ENCODE results near the gene SCP2.
"Not testable (repeated sequence)": the region's sequence is repeated elsewhere in the genome, so short reads cannot be mapped to it uniquely, and the experiment has no call there.

The SCP2 gene

GRCh38 chr1:52944566-52944965 lies 17.5 kb downstream of the SCP2 start:
- H4K20me1 ChIP-seq (ENCODE audit: low read depth, low read length), result no peaks in the 10 kb centered on the region
- no peaks in the 10 kb centered on the region for H3K9me3 ChIP-seq (ENCODE audit: insufficient read depth, low read length)
- H3K9me2 ChIP-seq (replicated peaks; ENCODE audit: insufficient read depth, low read length), result no peaks in the 10 kb centered on the region
- H3K4me3 ChIP-seq (ENCODE audit: insufficient read depth, low read length, poor library complexity, severe bottlenecking), result no peak overlapping the region
- H3K36me3 ChIP-seq (ENCODE audit: low read length), result no peaks in the 10 kb centered on the region
- H3K79me2 ChIP-seq (ENCODE audit: insufficient read depth, low read length), result no peaks in the 10 kb centered on the region
- no peak overlapping the region for H3K9ac ChIP-seq (ENCODE audit: low read length)
- H3K4me2 ChIP-seq (ENCODE audit: low read depth, low read length, poor library complexity, severe bottlenecking), result no peak overlapping the region
- no peaks in the 10 kb centered on the region for H3F3A ChIP-seq (ENCODE audit: insufficient read depth)
- no peaks in the 10 kb centered on the region for H3K27me3 ChIP-seq (ENCODE audit: low read length)
- TF ChIP-seq EZH2phosphoT487 (conservative IDR thresholded peaks at IDR 0.05; ENCODE audit: low read length) (no peak), CTCF (IDR thresholded peaks at IDR 0.05; ENCODE audit: insufficient read depth, low read length, poor library complexity, severe bottlenecking) (no peak)
- H3K27ac ChIP-seq (ENCODE audit: low read depth, low read length), result no peak overlapping the region
- no peak overlapping the region for H2AFZ ChIP-seq (ENCODE audit: low read depth, low read length, severe bottlenecking)

GRCh38 chr1:52947490-52947889 lies 20.4 kb downstream of the SCP2 start:
- Histone ChIP-seq H3K9ac (ENCODE audit: low read length) (no peak overlapping the region), H3K36me3 (ENCODE audit: low read length) (no peaks in the 10 kb centered on the region), H3K4me3 (ENCODE audit: insufficient read depth, low read length, poor library complexity, severe bottlenecking) (no peak overlapping the region), H3K27ac (ENCODE audit: low read depth, low read length) (no peak overlapping the region), H3F3A (ENCODE audit: insufficient read depth) (no peaks in the 10 kb centered on the region), H4K20me1 (ENCODE audit: low read depth, low read length) (no peaks in the 10 kb centered on the region), H3K79me2 (ENCODE audit: insufficient read depth, low read length) (no peaks in the 10 kb centered on the region), H3K9me3 (ENCODE audit: insufficient read depth, low read length) (no peaks in the 10 kb centered on the region), H3K9me2 (replicated peaks; ENCODE audit: insufficient read depth, low read length) (no peaks in the 10 kb centered on the region), H3K27me3 (ENCODE audit: low read length) (no peaks in the 10 kb centered on the region), H2AFZ (ENCODE audit: low read depth, low read length, severe bottlenecking) (no peak overlapping the region), H3K4me2 (ENCODE audit: low read depth, low read length, poor library complexity, severe bottlenecking) (no peak overlapping the region)
- TF ChIP-seq CTCF (IDR thresholded peaks at IDR 0.05; ENCODE audit: insufficient read depth, low read length, poor library complexity, severe bottlenecking), result no peak
- no peak for TF ChIP-seq EZH2phosphoT487 (conservative IDR thresholded peaks at IDR 0.05; ENCODE audit: low read length)

- H3K4me3 ChIP-seq (ENCODE audit: insufficient read depth, low read length, poor library complexity, severe bottlenecking); H3K9ac ChIP-seq (ENCODE audit: low read length); H3K79me2 ChIP-seq (ENCODE audit: insufficient read depth, low read length); H4K20me1 ChIP-seq (ENCODE audit: low read depth, low read length); H3K9me3 ChIP-seq (ENCODE audit: insufficient read depth, low read length); H3F3A ChIP-seq (ENCODE audit: insufficient read depth); H3K27me3 ChIP-seq (ENCODE audit: low read length); H3K27ac ChIP-seq (ENCODE audit: low read depth, low read length); H3K9me2 ChIP-seq (replicated peaks; ENCODE audit: insufficient read depth, low read length); H3K36me3 ChIP-seq (ENCODE audit: low read length); H3K4me2 ChIP-seq (ENCODE audit: low read depth, low read length, poor library complexity, severe bottlenecking); H2AFZ ChIP-seq (ENCODE audit: low read depth, low read length, severe bottlenecking): not testable (repeated sequence)
Measured at GRCh38 chr1:52949602-52950001, 22.5 kb downstream of the SCP2 start.

- no peak overlapping the region for H3K9ac ChIP-seq (ENCODE audit: low read length)
- H3F3A ChIP-seq (ENCODE audit: insufficient read depth), result no peaks in the 10 kb centered on the region
- no peak overlapping the region for H3K4me2 ChIP-seq (ENCODE audit: low read depth, low read length, poor library complexity, severe bottlenecking)
- no peaks in the 10 kb centered on the region for H3K79me2 ChIP-seq (ENCODE audit: insufficient read depth, low read length)
- H3K4me3 ChIP-seq (ENCODE audit: insufficient read depth, low read length, poor library complexity, severe bottlenecking), result no peak overlapping the region
- no peak overlapping the region for H2AFZ ChIP-seq (ENCODE audit: low read depth, low read length, severe bottlenecking)
- H3K36me3 ChIP-seq (ENCODE audit: low read length), result no peaks in the 10 kb centered on the region
- no peak for TF ChIP-seq CTCF (IDR thresholded peaks at IDR 0.05; ENCODE audit: insufficient read depth, low read length, poor library complexity, severe bottlenecking)
- TF ChIP-seq EZH2phosphoT487 (conservative IDR thresholded peaks at IDR 0.05; ENCODE audit: low read length), result no peak
- H3K9me2 ChIP-seq (replicated peaks; ENCODE audit: insufficient read depth, low read length), result no peaks in the 10 kb centered on the region
- no peaks in the 10 kb centered on the region for H3K27me3 ChIP-seq (ENCODE audit: low read length)
- no peaks in the 10 kb centered on the region for H4K20me1 ChIP-seq (ENCODE audit: low read depth, low read length)
- no peaks in the 10 kb centered on the region for H3K9me3 ChIP-seq (ENCODE audit: insufficient read depth, low read length)
- no peak overlapping the region for H3K27ac ChIP-seq (ENCODE audit: low read depth, low read length)
Measured at GRCh38 chr1:52952112-52952511, 25.0 kb downstream of the SCP2 start.
